H1 (cell line): ENCODE measurements around the gene LPCAT1. TPM values are rescaled to one million over a fixed set of nuclear protein-coding genes. Genes with fewer than 3 reads are reported as not detected.

Experiments used
- CTCF ChIA-PET: fragments of 300-600 bp; sonication (Branson Sonifier 250); formaldehyde crosslinking; loops from one replicate; lab custom pipeline; 2021; ENCODE audit not compliant: partially characterized antibody; lab: Charles Lee
- POLR2A ChIA-PET: fragments of 300-600 bp; sonication (Branson Sonifier 250); formaldehyde crosslinking; loops from one replicate; lab custom pipeline; 2021; ENCODE audit warnings: inconsistent platforms; ENCODE audit not compliant: partially characterized antibody; lab: Charles Lee
- DNase-seq, 2 experiments: peaks; one replicate each; pipeline versions ENCODE4 v3.0.0 to v3.0.0-alpha.2; 2010 to 2022; ENCODE audit warnings: low spot score in 2 of 2, low read depth in 1 of 2, mixed read lengths in 1 of 2
- FAIRE-seq: peaks from 2 replicates; lab custom pipeline; 2011; peaks lifted over from hg19 to GRCh38; lab: Jason Lieb, UNC
- H2AFZ ChIP-seq: 2 replicates; pipeline ENCODE4 v1.8.1; 2012; ENCODE audit warnings: low read length, inconsistent platforms
- H2AK5ac ChIP-seq: 2 replicates; pipeline ENCODE4 v1.6.1; 2013; ENCODE audit warnings: low read depth, low read length
- H2BK120ac ChIP-seq: replicated peaks from 2 replicates; pipeline ENCODE3; 2013; ENCODE audit warnings: low read depth, low read length, inconsistent platforms
- H2BK12ac ChIP-seq: 2 replicates; pipeline ENCODE4 v1.6.1; 2013; ENCODE audit warnings: low read depth, low read length
- H2BK15ac ChIP-seq: 2 replicates; pipeline ENCODE4 v1.6.1; 2013; ENCODE audit warnings: low read length
- H2BK20ac ChIP-seq: 2 replicates; pipeline ENCODE4 v1.6.1; 2013; ENCODE audit warnings: low read length
- H2BK5ac ChIP-seq: 2 replicates; pipeline ENCODE4 v1.6.1; 2013; ENCODE audit warnings: low read depth, low read length
- H3K14ac ChIP-seq: 2 replicates; pipeline ENCODE4 v1.6.1; 2013; ENCODE audit warnings: inconsistent platforms; ENCODE audit not compliant: insufficient read length
- H3K18ac ChIP-seq: 2 replicates; pipeline ENCODE4 v1.6.1; 2013; ENCODE audit warnings: low read length; ENCODE audit errors: extremely low read depth
- H3K23ac ChIP-seq: 2 replicates; pipeline ENCODE4 v1.6.1; 2013; ENCODE audit warnings: inconsistent platforms; ENCODE audit not compliant: insufficient read length
- H3K23me2 ChIP-seq: 2 replicates; pipeline ENCODE4 v1.6.1; 2013; ENCODE audit warnings: low read depth, low read length
- H3K27ac ChIP-seq: 2 replicates; pipeline ENCODE4 v1.6.1; 2011; ENCODE audit warnings: low read depth, low read length, inconsistent platforms
- H3K27me3 ChIP-seq, 4 experiments: replicated peaks in 1 of 4; 1 replicate in 1 of 4; 2 replicates in 3 of 4; pipeline versions ENCODE4 v1.6.1 to v1.8.1; 2011 to 2013; ENCODE audit warnings: low read length in 3 of 4, mild to moderate bottlenecking in 3 of 4, inconsistent platforms in 2 of 4, mixed read lengths in 2 of 4, moderate library complexity in 1 of 4; ENCODE audit not compliant: control insufficient read depth in 3 of 4, insufficient read depth in 3 of 4; ENCODE audit errors: extremely low read depth in 1 of 4
- H3K36me3 ChIP-seq, 4 experiments: 2 replicates each; pipeline versions ENCODE4 v1.6.1 to v1.8.1; 2011 to 2013; ENCODE audit warnings: mild to moderate bottlenecking in 4 of 4, low read length in 3 of 4, moderate library complexity in 2 of 4, control low read depth in 1 of 4, inconsistent platforms in 1 of 4; ENCODE audit not compliant: insufficient read depth in 4 of 4, control insufficient read depth in 2 of 4
- H3K4ac ChIP-seq: replicated peaks from 2 replicates; pipeline ENCODE3; 2013; ENCODE audit warnings: low read length, low read depth, mixed read lengths, inconsistent platforms; ENCODE audit not compliant: insufficient read length
- H3K4me1 ChIP-seq, 4 experiments: replicated peaks in 1 of 4; 1 replicate in 1 of 4; 2 replicates in 3 of 4; pipeline versions ENCODE4 v1.6.1 to v1.8.1; 2011 to 2013; ENCODE audit warnings: low read length in 3 of 4, inconsistent platforms in 2 of 4, mixed read lengths in 1 of 4; ENCODE audit not compliant: insufficient read depth in 4 of 4, control insufficient read depth in 3 of 4
- H3K4me2 ChIP-seq, 2 experiments: 2 replicates each; pipeline versions ENCODE4 v1.6.1 to v1.8.1; 2011 to 2013; ENCODE audit warnings: low read depth in 2 of 2, low read length in 2 of 2, control low read depth in 1 of 2, inconsistent platforms in 1 of 2, mild to moderate bottlenecking in 1 of 2; ENCODE audit not compliant: insufficient read depth in 1 of 2
- H3K4me3 ChIP-seq, 4 experiments: fragments of 200-600, 300-600 bp in 1 of 4; sonication (generic), shearing (Covaris generic), sonication (Bioruptor Twin) in 1 of 4; 2 replicates each; pipeline versions ENCODE4 v1.5.1 to v1.8.1; 2011 to 2016; ENCODE audit warnings: low read length in 4 of 4, low read depth in 3 of 4, control low read depth in 2 of 4, inconsistent platforms in 2 of 4, mild to moderate bottlenecking in 2 of 4, mixed read lengths in 1 of 4, moderate library complexity in 1 of 4; ENCODE audit not compliant: insufficient read depth in 2 of 4; ENCODE audit errors: extremely low read depth in 1 of 4
- H3K56ac ChIP-seq: replicated peaks from 2 replicates; pipeline ENCODE3; 2013; ENCODE audit warnings: low read depth, mild to moderate bottlenecking, mixed read lengths, low read length, inconsistent platforms; ENCODE audit not compliant: insufficient read length
- H3K79me1 ChIP-seq: 2 replicates; pipeline ENCODE4 v1.6.1; 2013; ENCODE audit warnings: low read depth, low read length, control low read depth
- H3K79me2 ChIP-seq, 2 experiments: 2 replicates each; pipeline versions ENCODE4 v1.6.1 to v1.8.1; 2012 to 2013; ENCODE audit warnings: low read length in 2 of 2, mild to moderate bottlenecking in 2 of 2, inconsistent platforms in 1 of 2; ENCODE audit not compliant: insufficient read depth in 2 of 2, control insufficient read depth in 1 of 2
- H3K9ac ChIP-seq, 4 experiments: replicated peaks in 1 of 4; 1 replicate in 1 of 4; 2 replicates in 3 of 4; pipeline versions ENCODE4 v1.6.1 to v1.8.1; 2011 to 2013; ENCODE audit warnings: low read depth in 3 of 4, low read length in 3 of 4, control low read depth in 2 of 4, mild to moderate bottlenecking in 2 of 4, moderate library complexity in 2 of 4, inconsistent platforms in 1 of 4; ENCODE audit errors: extremely low read depth in 1 of 4
- H3K9me3 ChIP-seq, 2 experiments: 2 replicates each; pipeline versions ENCODE4 v1.6.1 to v1.8.1; 2012 to 2013; ENCODE audit warnings: mild to moderate bottlenecking in 2 of 2, moderate library complexity in 2 of 2, control low read depth in 1 of 2, inconsistent platforms in 1 of 2, low read depth in 1 of 2, low read length in 1 of 2, mixed read lengths in 1 of 2; ENCODE audit not compliant: insufficient read depth in 2 of 2
- H4K20me1 ChIP-seq, 2 experiments: replicated peaks in 1 of 2; 2 replicates each; pipeline versions ENCODE3 to v1.8.1; 2011 to 2013; ENCODE audit warnings: inconsistent platforms in 2 of 2, low read length in 2 of 2, mild to moderate bottlenecking in 1 of 2; ENCODE audit not compliant: insufficient read depth in 2 of 2, control insufficient read depth in 1 of 2
- H4K5ac ChIP-seq: 2 replicates; pipeline ENCODE4 v1.6.1; 2013; ENCODE audit warnings: low read length, low read depth, mixed read lengths, inconsistent platforms; ENCODE audit not compliant: insufficient read length
- H4K8ac ChIP-seq: 2 replicates; pipeline ENCODE4 v1.8.0; 2013; ENCODE audit warnings: mild to moderate bottlenecking, moderate library complexity, low read length, inconsistent platforms; ENCODE audit not compliant: insufficient read depth; ENCODE audit errors: extremely low read depth
- H4K91ac ChIP-seq: replicated peaks from 2 replicates; pipeline ENCODE3; 2013; ENCODE audit warnings: low read length, mixed read lengths, inconsistent platforms; ENCODE audit not compliant: insufficient read length
- ATF3 ChIP-seq: IDR thresholded peaks from 2 replicates; pipeline ENCODE4 v1.6.1; 2011; ENCODE audit warnings: low read depth, mild to moderate bottlenecking, low read length; ENCODE audit not compliant: insufficient read depth
- CEBPB ChIP-seq: IDR thresholded peaks from 2 replicates; pipeline ENCODE4 v1.6.1; 2012; ENCODE audit warnings: low read depth, low read length
- E2F6 ChIP-seq: IDR thresholded peaks from 2 replicates; pipeline ENCODE4 v1.6.1; 2012; ENCODE audit warnings: inconsistent platforms
- EP300 ChIP-seq, 2 experiments: IDR thresholded peaks; 1 replicate in 1 of 2; 2 replicates in 1 of 2; pipeline ENCODE4 v1.6.1; 2011 to 2012; ENCODE audit warnings: low read depth in 2 of 2, low read length in 2 of 2, mild to moderate bottlenecking in 2 of 2, borderline replicate concordance in 1 of 2, inconsistent platforms in 1 of 2, moderate library complexity in 1 of 2
- JUN ChIP-seq: IDR thresholded peaks from 2 replicates; pipeline ENCODE4 v1.6.1; 2011; ENCODE audit warnings: low read depth, mild to moderate bottlenecking, improper control_type of control experiment, low read length
- JUND ChIP-seq: IDR thresholded peaks from 2 replicates; pipeline ENCODE4 v1.6.1; 2011; ENCODE audit warnings: mild to moderate bottlenecking, improper control_type of control experiment, low read length
- KDM1A ChIP-seq: fragments of 200-600, 300-600 bp; sonication (generic); IDR thresholded peaks from 2 replicates; pipeline ENCODE4 v1.7.1; 2016; ENCODE audit warnings: mild to moderate bottlenecking, low read length, borderline replicate concordance
- NRF1 ChIP-seq: IDR thresholded peaks from 2 replicates; pipeline ENCODE4 v1.6.1; 2011; ENCODE audit warnings: mild to moderate bottlenecking, low read depth, low read length, improper control_type of control experiment
- POU5F1 ChIP-seq: IDR thresholded peaks from 2 replicates; pipeline ENCODE4 v1.6.1; 2011; ENCODE audit warnings: low read depth, mild to moderate bottlenecking, low read length, moderate library complexity
- SUZ12 ChIP-seq: fragments of 200-600 bp; sonication (generic); IDR thresholded peaks from 2 replicates; pipeline ENCODE4 v1.6.1; 2012; ENCODE audit warnings: mild to moderate bottlenecking, inconsistent platforms, low read length, moderate library complexity, mixed read lengths
- TAF1 ChIP-seq: IDR thresholded peaks from 2 replicates; pipeline ENCODE4 v1.6.1; 2011; ENCODE audit warnings: mild to moderate bottlenecking, low read depth, low read length
- WGBS, 2 experiments: shearing (Covaris generic) in 1 of 2; methylation state at CpG; one replicate each; pipeline versions ENCODE4 v1.1.6 to v1.1.7; 2013 to 2015; ENCODE audit warnings: low lambda C conversion rate in 2 of 2, mixed read lengths in 2 of 2, inconsistent platforms in 1 of 2, low coverage in 1 of 2, missing lambda C conversion rate in 1 of 2; ENCODE audit not compliant: insufficient replicate concordance in 2 of 2, insufficient coverage in 1 of 2, insufficient read length in 1 of 2; ENCODE audit errors: extremely low coverage in 1 of 2, missing lambda C conversion rate in 1 of 2; 5-methylcytosine and 5-hydroxymethylcytosine counted together
- polyA plus RNA-seq, 7 experiments: library from polyadenylated mRNA; depleted of rRNA in 3 of 7; stranded (reverse) in 5 of 7; unstranded in 2 of 7; fragments of >200 nt in 5 of 7; fragments of 200-250 nt in 2 of 7; gene quantifications; 1 replicate in 5 of 7; 2 replicates in 1 of 7; 4 replicates in 1 of 7; pipeline versions ENCODE4 v1.2.1 to v1.2.3, GENCODE V29; 2011 to 2013; ENCODE audit warnings: missing spikeins in 2 of 7, mixed read lengths in 2 of 7
- total RNA-seq: library from RNA; stranded (reverse); fragmentation: NEBNext Ultra II Directional; extraction: Animal tissue kit (Norgen Biotek cat#: 25700); gene quantifications from 2 replicates; pipeline ENCODE4 v1.2.1, GENCODE V29; 2021

Gene LPCAT1
- total and polyA plus RNA-seq, 2 of the 8 experiments (the other 6 are each of a cell fraction or from before 2014, with no cell fraction given), result 107 to 260 TPM

- CTCF ChIA-PET, result interaction anchor here (0.9 to 7.7 kb wide), 10 partner anchors 9 to 165 kb away, joined by 3 to 47 read pairs (median 6); no protein-coding TSS in a partner anchor
- POLR2A ChIA-PET, result interaction anchor here (0.5 kb wide), 1 partner anchor 35 kb away, joined by 4 read pairs; no protein-coding TSS in a partner anchor
- no peak overlapping the region for H4K5ac ChIP-seq
- H3K36me3 ChIP-seq, result peaks cover 33 to 65% (median 58%) of the 10 kb centered on the region in 4 experiments
- H3K9me3 ChIP-seq, result no peaks in the 10 kb centered on the region
- H3K27ac ChIP-seq, result no peak overlapping the region
- no peaks in the 10 kb centered on the region for H3K27me3 ChIP-seq
- H3K56ac ChIP-seq, result no peak overlapping the region
- TF ChIP-seq POU5F1 (no peak), EP300 (IDR thresholded peaks at IDR 0.05; ENCODE audit: borderline replicate concordance in 1 of 2, low read depth in 2 of 2, low read length in 2 of 2) (no peak), JUND (no peak), TAF1 (no peak), KDM1A (no peak), SUZ12 (no peak), CEBPB (no peak), JUN (no peak), E2F6 (no peak), ATF3 (no peak), NRF1 (no peak)
- H3K79me2 ChIP-seq, result no peaks in the 10 kb centered on the region
- no peak overlapping the region for H2BK5ac ChIP-seq
- H2BK20ac ChIP-seq, result no peak overlapping the region
- no peak overlapping the region for H2AFZ ChIP-seq
- no peak overlapping the region for H3K23ac ChIP-seq
- H3K4me3 ChIP-seq, result no peak overlapping the region
- no peak overlapping the region for H3K4ac ChIP-seq
- H3K23me2 ChIP-seq, result no peaks in the 10 kb centered on the region
- H2BK120ac ChIP-seq, result no peak overlapping the region
- no peak overlapping the region for H2AK5ac ChIP-seq
- no peak overlapping the region for H3K4me2 ChIP-seq
- no peak overlapping the region for H4K8ac ChIP-seq
- no peak overlapping the region for H2BK15ac ChIP-seq
- DNase-seq, result no peak
- no peak overlapping the region for H3K14ac ChIP-seq
- peaks cover 7 to 10% of the 10 kb centered on the region in 2 experiments for H4K20me1 ChIP-seq
- no peak overlapping the region for H3K9ac ChIP-seq
- H2BK12ac ChIP-seq, result no peak overlapping the region
- H3K4me1 ChIP-seq, result peaks cover 0 to 4% (median under 1%) of the 10 kb centered on the region in 4 experiments; a peak in 2 of 7 replicates
- H3K79me1 ChIP-seq, result no peaks in the 10 kb centered on the region
- no peak for FAIRE-seq
- H3K18ac ChIP-seq, result no peak overlapping the region
- no peak overlapping the region for H4K91ac ChIP-seq
- WGBS, 2 experiments, result 94% methylated on average over 13 of the region's 13 CpGs; no CpG with 5 or more reads in 1 of the 2 experiments
Measured at GRCh38 chr5:1478271-1479035, 45.3 kb downstream of the LPCAT1 start.
